Measurements from ENCODE around the gene DUSP12.

DUSP12 gene

GRCh38 chr1:161801955-161802354, 52.4 kb downstream of the DUSP12 start:
- no peak for TF ChIP-seq FOXP2 (optimal IDR thresholded peaks at IDR 0.05; ENCODE audit: borderline replicate concordance, extremely low read depth, extremely low read length, insufficient read depth)
- TF ChIP-seq SIN3A (IDR thresholded peaks at IDR 0.05; ENCODE audit: borderline replicate concordance, insufficient read depth, low read length): no peak
- TF ChIP-seq REST (IDR thresholded peaks at IDR 0.05; ENCODE audit: insufficient read depth in 1 of 2, low read depth in 2 of 2, low read length in 2 of 2): no peak
- no peak for TF ChIP-seq TAF1 (IDR thresholded peaks at IDR 0.05; ENCODE audit: borderline replicate concordance, insufficient read depth, low read length)
- no peak for TF ChIP-seq POLR2AphosphoS5 (IDR thresholded peaks at IDR 0.05; ENCODE audit: low read depth, low read length)

GRCh38 chr1:161803181-161803580, 53.6 kb downstream of the DUSP12 start:
- TF ChIP-seq REST (IDR thresholded peaks at IDR 0.05; ENCODE audit: insufficient read depth in 1 of 2, low read depth in 2 of 2, low read length in 2 of 2) (no peak), SIN3A (IDR thresholded peaks at IDR 0.05; ENCODE audit: borderline replicate concordance, insufficient read depth, low read length) (no peak), FOXP2 (optimal IDR thresholded peaks at IDR 0.05; ENCODE audit: borderline replicate concordance, extremely low read depth, extremely low read length, insufficient read depth) (no peak), POLR2AphosphoS5 (IDR thresholded peaks at IDR 0.05; ENCODE audit: low read depth, low read length) (no peak)

- TF ChIP-seq TAF1 (IDR thresholded peaks at IDR 0.05; ENCODE audit: borderline replicate concordance, insufficient read depth, low read length): no peak
- no peak for TF ChIP-seq REST (IDR thresholded peaks at IDR 0.05; ENCODE audit: insufficient read depth in 1 of 2, low read depth in 2 of 2, low read length in 2 of 2)
- no peak for TF ChIP-seq SIN3A (IDR thresholded peaks at IDR 0.05; ENCODE audit: borderline replicate concordance, insufficient read depth, low read length)
- TF ChIP-seq FOXP2 (optimal IDR thresholded peaks at IDR 0.05; ENCODE audit: borderline replicate concordance, extremely low read depth, extremely low read length, insufficient read depth): no peak
- TF ChIP-seq POLR2AphosphoS5 (IDR thresholded peaks at IDR 0.05; ENCODE audit: low read depth, low read length): no peak
Measured at GRCh38 chr1:161805399-161806197, 56.0 kb downstream of the DUSP12 start.

Data from PFSK-1 (cell line).